Neural cell (in vitro differentiated cells): ENCODE results near the gene MRPL53. TPM values are rescaled to one million over a fixed set of nuclear protein-coding genes. Genes with fewer than 3 reads are reported as not detected.

Source experiments
- H2AFZ ChIP-seq: fragments of 200-600, 300-800 bp; sonication (generic), shearing (Covaris generic); 2 replicates; pipeline ENCODE4 v1.6.0; 2014; ENCODE audit warnings: low read depth, mild to moderate bottlenecking, antibody characterized with exemption, low read length, moderate library complexity
- H3F3A ChIP-seq: fragments of 200-600 bp; shearing (Covaris generic); 2 replicates; pipeline ENCODE4 v1.6.1; 2016; ENCODE audit warnings: mild to moderate bottlenecking, moderate library complexity, mixed read lengths, antibody characterized with exemption, low read length; ENCODE audit not compliant: insufficient read depth, poor library complexity, severe bottlenecking
- H3K27ac ChIP-seq: fragments of 200-600, 300-800 bp; sonication (generic), shearing (Covaris generic); 2 replicates; pipeline ENCODE4 v1.5.1; 2014; ENCODE audit warnings: mild to moderate bottlenecking, low read length, moderate library complexity
- H3K27me3 ChIP-seq: fragments of 300-800, 200-600 bp; sonication (generic), shearing (Covaris generic); 2 replicates; pipeline ENCODE4 v1.6.0; 2014; ENCODE audit warnings: mild to moderate bottlenecking, low read depth, low read length, moderate library complexity; ENCODE audit not compliant: insufficient read depth
- H3K36me3 ChIP-seq: fragments of 300-800, 200-600 bp; sonication (generic), shearing (Covaris generic); 2 replicates; pipeline ENCODE4 v1.5.1; 2014; ENCODE audit warnings: mild to moderate bottlenecking, antibody characterized with exemption, low read length, moderate library complexity; ENCODE audit not compliant: insufficient read depth
- H3K4me2 ChIP-seq: fragments of 300-800, 200-600 bp; sonication (generic), shearing (Covaris generic); 2 replicates; pipeline ENCODE4 v1.6.0; 2014; ENCODE audit warnings: mild to moderate bottlenecking, low read length
- H3K4me3 ChIP-seq: fragments of 300-800, 200-600 bp; sonication (generic), shearing (Covaris generic); 2 replicates; pipeline ENCODE4 v1.5.1; 2014; ENCODE audit warnings: mild to moderate bottlenecking, low read length, moderate library complexity
- H3K79me2 ChIP-seq: fragments of 200-600 bp; shearing (Covaris generic); replicated peaks from 2 replicates; pipeline ENCODE4 v1.6.0; 2014; ENCODE audit warnings: mild to moderate bottlenecking, low read length, moderate library complexity; ENCODE audit not compliant: insufficient read depth
- H3K9ac ChIP-seq: fragments of 300-800, 200-600 bp; sonication (generic), shearing (Covaris generic); 2 replicates; pipeline ENCODE4 v1.6.1; 2016; ENCODE audit warnings: mild to moderate bottlenecking, low read length, mixed read lengths
- H3K9me2 ChIP-seq: fragments of 200-600 bp; shearing (Covaris generic); 2 replicates; pipeline ENCODE4 v1.6.1; 2016; ENCODE audit warnings: mild to moderate bottlenecking, low read length, mixed read lengths; ENCODE audit not compliant: insufficient read depth
- H3K9me3 ChIP-seq: fragments of 200-600, 300-800 bp; sonication (generic), shearing (Covaris generic); 2 replicates; pipeline ENCODE4 v1.6.1; 2016; ENCODE audit warnings: mild to moderate bottlenecking, mixed run types, low read length, moderate library complexity, mixed read lengths
- H4K20me1 ChIP-seq: fragments of 200-600 bp; shearing (Covaris generic); 2 replicates; pipeline ENCODE4 v1.6.1; 2016; ENCODE audit warnings: mild to moderate bottlenecking, mixed run types; ENCODE audit not compliant: insufficient read depth
- CTCF ChIP-seq: fragments of 450-650 bp; IDR thresholded peaks from 2 replicates; pipeline ENCODE4 v1.5.1; 2014; ENCODE audit warnings: antibody characterized with exemption, mild to moderate bottlenecking, moderate library complexity; ENCODE audit not compliant: poor library complexity, severe bottlenecking
- EP300 ChIP-seq: fragments of 450-650 bp; conservative IDR thresholded peaks from 2 replicates; pipeline ENCODE4 v1.6.1; 2014; ENCODE audit warnings: antibody characterized with exemption, mild to moderate bottlenecking, moderate library complexity; ENCODE audit not compliant: poor library complexity, severe bottlenecking
- EZH2 ChIP-seq: fragments of 200-600, 300-800 bp; shearing (Covaris generic), sonication (generic); IDR thresholded peaks from 2 replicates; pipeline ENCODE4 v1.6.1; 2014; ENCODE audit warnings: antibody characterized with exemption, low read length, borderline replicate concordance, mild to moderate bottlenecking; ENCODE audit not compliant: insufficient read depth, poor library complexity, severe bottlenecking
- MXI1 ChIP-seq: fragments of 450-650 bp; conservative IDR thresholded peaks from 2 replicates; pipeline ENCODE4 v1.6.1; 2014; ENCODE audit warnings: antibody characterized with exemption, mild to moderate bottlenecking; ENCODE audit not compliant: poor library complexity, severe bottlenecking
- POLR2AphosphoS5 ChIP-seq: IDR thresholded peaks from 2 replicates; pipeline ENCODE4 v1.6.1; 2012
- RAD21 ChIP-seq: fragments of 450-650 bp; conservative IDR thresholded peaks from 2 replicates; pipeline ENCODE4 v1.6.1; 2014; ENCODE audit warnings: antibody characterized with exemption, mild to moderate bottlenecking, moderate library complexity
- REST ChIP-seq: IDR thresholded peaks from 2 replicates; pipeline ENCODE4 v1.6.1; 2012; ENCODE audit warnings: borderline replicate concordance
- SMC3 ChIP-seq: fragments of 450-650 bp; conservative IDR thresholded peaks from 2 replicates; pipeline ENCODE4 v1.6.1; 2014; ENCODE audit warnings: antibody characterized with exemption, mild to moderate bottlenecking, moderate library complexity; ENCODE audit not compliant: poor library complexity
- TAF1 ChIP-seq: IDR thresholded peaks from 2 replicates; pipeline ENCODE4 v1.6.1; 2012; ENCODE audit warnings: low read depth
- polyA plus RNA-seq: library from polyadenylated mRNA; depleted of rRNA; stranded (reverse); fragments of >200 nt; gene quantifications from 2 replicates; pipeline ENCODE4 v1.2.3, GENCODE V29; 2014

The MRPL53 gene
- polyA plus RNA-seq, 1 donor from 2014 or later, result 28.0 TPM

- no peak overlapping the region for H2AFZ ChIP-seq
- H4K20me1 ChIP-seq, result no peaks in the 10 kb centered on the region
- no peaks in the 10 kb centered on the region for H3K9me2 ChIP-seq
- no peak overlapping the region for H3K27ac ChIP-seq
- no peaks in the 10 kb centered on the region for H3K79me2 ChIP-seq
- no peak overlapping the region for H3K9ac ChIP-seq
- no peaks in the 10 kb centered on the region for H3K9me3 ChIP-seq
- H3K4me2 ChIP-seq, result no peak overlapping the region
- TF ChIP-seq REST (no peak), POLR2AphosphoS5 (no peak), RAD21 (no peak), EZH2 (no peak), MXI1 (no peak), CTCF (no peak), EP300 (no peak), TAF1 (no peak), SMC3 (no peak)
- H3K36me3 ChIP-seq, result no peaks in the 10 kb centered on the region
- no peak overlapping the region for H3K4me3 ChIP-seq
- H3F3A ChIP-seq, result no peaks in the 10 kb centered on the region
- no peaks in the 10 kb centered on the region for H3K27me3 ChIP-seq
Observed at GRCh38 chr2:74450570-74451190, 21.8 kb downstream of the MRPL53 start.

GRCh38 chr2:74448771-74449170 lies 23.7 kb downstream of the MRPL53 start:
- Histone ChIP-seq H3K4me3 (no peak overlapping the region), H3F3A (no peaks in the 10 kb centered on the region), H3K27ac (no peak overlapping the region), H3K4me2 (no peak overlapping the region), H3K36me3 (no peaks in the 10 kb centered on the region), H3K9ac (no peak overlapping the region), H3K9me3 (no peaks in the 10 kb centered on the region), H3K27me3 (no peaks in the 10 kb centered on the region), H2AFZ (no peak overlapping the region), H3K79me2 (no peaks in the 10 kb centered on the region), H4K20me1 (no peaks in the 10 kb centered on the region), H3K9me2 (no peaks in the 10 kb centered on the region)
- TF ChIP-seq TAF1 (no peak), EZH2 (no peak), CTCF (no peak), SMC3 (no peak), EP300 (no peak), REST (no peak), MXI1 (no peak), RAD21 (no peak), POLR2AphosphoS5 (no peak)
